LHCN-M2 (cell line): Measurements from ENCODE around the gene SAMD10. TPM values are rescaled to one million over a fixed set of nuclear protein-coding genes. Genes with fewer than 3 reads are reported as not detected.
"Not testable (repeated sequence)": the region's sequence is repeated elsewhere in the genome, so short reads cannot be mapped to it uniquely, and the experiment has no call there.

Experiments used
- DNase-seq: peaks from one replicate; pipeline ENCODE4 v3.0.0-alpha.2; 2012; ENCODE audit warnings: low read depth
- total RNA-seq: library from RNA; depleted of rRNA; stranded (reverse); fragments of >200 nt; gene quantifications from 2 replicates; pipeline ENCODE4 v1.2.3, GENCODE V29; 2014

The SAMD10 gene
- total RNA-seq, 1 experiment from 2014 or later: 3.1 TPM

DNA sequence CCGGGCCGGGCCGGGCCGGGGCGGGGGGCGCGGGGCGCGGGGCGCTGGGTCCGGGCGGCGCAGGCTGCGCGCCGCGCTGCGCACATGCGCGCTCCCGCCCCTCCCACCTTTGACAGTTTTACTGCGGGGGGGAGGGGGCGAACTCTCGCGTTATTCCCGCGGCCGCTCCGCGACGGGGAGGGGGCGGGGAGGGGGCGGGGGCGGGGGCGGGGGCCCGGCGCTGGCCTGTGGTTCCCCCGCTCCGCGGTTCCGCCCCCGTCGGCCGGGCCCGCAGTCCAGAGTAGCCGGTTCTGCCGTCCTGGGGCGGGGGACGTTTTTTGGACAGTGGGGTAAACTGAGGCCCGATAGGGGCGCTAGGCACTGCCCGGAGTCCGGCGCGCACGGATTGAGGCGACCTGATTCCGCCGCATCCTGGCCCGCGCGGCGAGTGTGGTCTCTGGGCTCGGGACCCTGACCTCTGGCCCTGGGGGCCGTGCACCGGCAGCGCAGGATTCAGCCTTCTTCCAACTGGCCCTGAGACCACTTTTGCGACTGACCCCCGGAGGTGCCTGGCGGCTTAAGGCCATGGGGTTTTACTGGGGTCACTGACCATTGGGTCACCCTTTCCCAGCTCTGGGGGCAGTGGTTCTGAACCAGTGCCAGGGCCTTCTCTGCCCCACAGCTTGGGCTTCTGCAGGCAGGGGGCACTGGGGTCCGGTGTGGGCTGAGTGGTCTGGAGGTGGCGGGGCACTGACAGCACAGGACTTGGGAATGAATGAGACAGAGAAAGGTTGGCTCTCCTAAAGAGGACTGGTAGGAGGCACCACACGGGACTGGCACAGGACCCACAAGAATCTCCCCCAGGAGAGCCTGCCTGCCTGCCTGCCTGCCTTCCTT lies 9.4 kb downstream of the SAMD10 start, which contains the start of gene ZNF512B:
Gene ZNF512B (minus strand): TSS at position 93 of the 876 bp plus-strand sequence. CDS start 1,980 bp downstream, outside the sequence.
- peak; percentile 49 for DNase-seq

GRCh38 chr20:63968928-63969760 lies 10.3 kb downstream of the SAMD10 start:
- no peak for DNase-seq

DNA sequence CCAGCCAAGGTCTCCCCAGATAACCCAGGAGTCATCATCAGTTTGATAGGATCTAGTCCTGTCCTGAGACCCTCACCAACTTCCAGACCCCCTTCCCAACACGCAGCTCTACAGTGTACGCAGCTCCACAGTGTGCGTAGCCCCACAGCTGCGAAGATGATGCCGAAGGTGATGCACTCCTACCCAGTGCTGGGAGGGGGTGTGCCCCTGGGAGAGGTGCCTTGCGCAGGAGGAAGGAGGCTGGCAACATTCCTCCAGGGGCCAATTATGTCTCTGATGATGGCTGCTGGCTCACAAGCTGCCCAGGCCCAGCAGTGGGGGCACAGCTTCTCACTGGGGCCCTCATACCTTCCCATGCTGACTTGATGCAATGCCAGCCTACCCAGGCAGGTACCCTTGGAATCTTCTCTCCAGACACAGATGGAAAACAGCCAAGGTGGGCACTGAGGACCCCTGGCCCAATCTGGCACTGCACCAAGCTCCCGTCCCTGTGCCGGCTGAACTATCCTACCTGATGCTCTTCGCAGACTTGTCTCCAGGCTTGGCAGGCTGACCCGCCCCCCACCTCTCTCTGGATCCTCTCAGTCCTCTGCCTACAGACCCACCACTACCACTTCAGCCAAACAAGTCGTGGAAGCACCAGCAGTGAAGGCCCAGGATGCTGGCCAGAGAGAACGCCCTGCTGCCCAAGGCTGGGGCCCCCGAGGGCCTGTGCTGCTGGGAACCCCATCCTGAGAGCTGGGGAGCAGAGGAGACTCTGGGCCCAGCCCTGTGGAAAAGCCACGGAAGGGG lies 11.1 kb downstream of the SAMD10 start:
- no peak for DNase-seq

GRCh38 chr20:63967330-63968135 lies 11.9 kb downstream of the SAMD10 start:
- DNase-seq: no peak

GRCh38 chr20:63966944-63967322 lies 12.5 kb downstream of the SAMD10 start:
- DNase-seq: no peak

DNA sequence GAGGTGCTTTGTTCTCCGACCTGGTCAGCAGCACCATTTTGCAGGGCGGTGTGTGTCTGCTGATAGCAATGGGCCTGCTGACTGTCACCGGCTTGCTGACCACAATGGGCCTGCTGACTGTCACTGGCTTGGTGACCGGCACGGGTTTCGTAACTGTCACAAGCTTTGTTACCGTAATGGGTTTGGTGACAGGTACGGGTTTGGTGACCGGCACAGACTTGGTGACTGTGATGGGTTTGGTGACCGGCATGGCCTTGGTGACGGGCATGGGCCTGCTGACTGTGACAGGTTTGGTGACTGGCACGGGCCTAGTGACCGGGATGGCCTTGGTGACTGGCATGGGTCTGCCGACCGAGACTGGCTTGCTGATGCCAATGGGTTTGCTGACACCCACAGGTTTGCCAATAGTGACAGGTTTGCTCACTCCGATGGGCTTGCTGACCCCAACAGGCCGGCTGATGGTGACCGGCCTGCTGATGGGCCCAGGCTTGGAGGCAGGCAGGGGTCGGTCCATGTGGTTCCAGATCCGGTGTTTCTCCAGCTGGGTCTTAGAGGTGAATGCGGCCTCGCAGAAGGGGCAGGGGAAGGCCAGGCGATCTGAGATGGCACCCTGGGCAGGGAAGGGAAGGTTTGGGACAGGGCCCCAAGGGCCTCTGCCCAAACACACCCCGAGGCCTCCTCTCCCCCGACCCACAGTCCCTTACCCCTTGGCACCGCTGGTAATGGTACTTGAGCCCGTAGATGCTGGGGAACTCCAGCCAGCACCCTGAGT lies 13.1 kb downstream of the SAMD10 start:
- DNase-seq: no peak

- DNase-seq: no peak
These were observed 15.0 kb downstream of the SAMD10 start for GRCh38 chr20:63964412-63964811.

- DNase-seq: no peak
These were observed 15.6 kb downstream of the SAMD10 start for GRCh38 chr20:63963784-63964301.

GRCh38 chr20:63963348-63963741 lies 16.1 kb downstream of the SAMD10 start:
- no peak for DNase-seq

GRCh38 chr20:63962426-63963347 lies 16.8 kb downstream of the SAMD10 start:
- no peak for DNase-seq

GRCh38 chr20:63961664-63962425 lies 17.6 kb downstream of the SAMD10 start:
- no peak for DNase-seq

- not testable (repeated sequence) for DNase-seq
These were observed 18.5 kb downstream of the SAMD10 start for GRCh38 chr20:63960654-63961621.

GRCh38 chr20:63959699-63960075 lies 19.8 kb downstream of the SAMD10 start:
- DNase-seq: no peak

DNA sequence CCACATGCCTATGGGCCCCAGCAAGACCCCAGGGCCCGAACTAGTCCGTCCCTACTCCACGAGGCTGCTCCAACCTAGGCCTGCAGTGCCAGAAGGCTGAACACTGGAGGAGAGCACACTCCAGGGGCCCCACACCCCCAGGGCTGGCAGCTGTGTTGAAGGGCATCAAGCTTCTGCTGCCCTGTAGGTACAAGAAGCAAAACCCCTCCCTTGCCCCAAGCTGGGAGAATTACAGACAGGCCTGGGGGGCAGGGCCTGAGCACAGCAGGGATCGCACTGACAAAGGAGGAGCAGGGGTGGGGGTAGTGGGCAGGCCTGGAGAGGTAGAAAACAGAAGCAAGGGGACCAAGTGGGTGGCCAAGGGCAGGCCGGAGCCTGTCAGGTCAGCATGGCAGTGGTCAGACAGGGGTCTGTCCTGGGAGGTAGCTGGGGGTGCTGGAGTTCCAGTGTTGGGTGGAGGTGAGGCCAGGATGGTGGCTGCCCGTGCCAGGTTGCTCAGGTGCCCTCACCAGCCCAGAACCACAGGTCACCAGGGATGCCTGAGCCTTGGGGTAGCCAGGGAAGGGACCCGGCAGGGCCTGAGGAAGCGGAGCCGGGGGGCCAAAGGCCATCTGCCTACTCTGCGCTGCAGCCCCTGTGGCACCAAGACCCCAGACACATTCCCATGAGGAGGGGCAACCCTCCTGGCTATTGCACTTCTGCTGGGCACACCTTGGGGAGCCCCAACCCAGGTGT lies 20.3 kb downstream of the SAMD10 start:
- DNase-seq: no peak

- no peak for DNase-seq
These were observed 21.0 kb downstream of the SAMD10 start for GRCh38 chr20:63958471-63958870.
